ENCODE data around the gene TFAP2C.

DNA sequence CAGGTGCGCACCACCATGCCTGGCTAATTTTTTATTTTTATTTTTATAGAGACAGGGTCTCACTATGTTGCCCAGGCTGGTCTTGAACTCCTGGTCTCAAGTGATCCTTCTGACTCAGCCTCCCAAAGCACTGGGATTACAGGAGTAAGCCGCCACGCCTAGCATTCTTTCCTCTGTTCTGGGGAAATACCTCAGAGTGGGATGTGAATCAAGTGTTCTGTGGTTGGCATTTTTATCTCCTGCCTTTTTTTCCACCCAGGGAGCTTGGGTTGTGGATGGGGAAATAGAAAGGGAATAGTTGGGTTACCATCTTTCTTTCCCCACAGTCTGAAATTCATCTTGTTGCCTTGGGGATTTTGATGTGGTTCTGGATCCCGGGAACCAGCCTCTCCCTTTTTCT is 24.1 kb downstream of the TFAP2C start:
- TF ChIP-seq GATA2 (IDR thresholded peaks at IDR 0.05; ENCODE audit: low read depth, low read length) (no peak), GATA3 (IDR thresholded peaks at IDR 0.05; ENCODE audit: low read depth, low read length) (no peak)

Measured in SH-SY5Y (cell line).